Pons (tissue), 1 donor: ENCODE results near the gene CACNA1I.

Source experiments
- DNase-seq: peaks from one replicate; pipeline ENCODE4 v3.0.0-alpha.2; 2016; ENCODE audit warnings: low spot score

The CACNA1I gene

DNA sequence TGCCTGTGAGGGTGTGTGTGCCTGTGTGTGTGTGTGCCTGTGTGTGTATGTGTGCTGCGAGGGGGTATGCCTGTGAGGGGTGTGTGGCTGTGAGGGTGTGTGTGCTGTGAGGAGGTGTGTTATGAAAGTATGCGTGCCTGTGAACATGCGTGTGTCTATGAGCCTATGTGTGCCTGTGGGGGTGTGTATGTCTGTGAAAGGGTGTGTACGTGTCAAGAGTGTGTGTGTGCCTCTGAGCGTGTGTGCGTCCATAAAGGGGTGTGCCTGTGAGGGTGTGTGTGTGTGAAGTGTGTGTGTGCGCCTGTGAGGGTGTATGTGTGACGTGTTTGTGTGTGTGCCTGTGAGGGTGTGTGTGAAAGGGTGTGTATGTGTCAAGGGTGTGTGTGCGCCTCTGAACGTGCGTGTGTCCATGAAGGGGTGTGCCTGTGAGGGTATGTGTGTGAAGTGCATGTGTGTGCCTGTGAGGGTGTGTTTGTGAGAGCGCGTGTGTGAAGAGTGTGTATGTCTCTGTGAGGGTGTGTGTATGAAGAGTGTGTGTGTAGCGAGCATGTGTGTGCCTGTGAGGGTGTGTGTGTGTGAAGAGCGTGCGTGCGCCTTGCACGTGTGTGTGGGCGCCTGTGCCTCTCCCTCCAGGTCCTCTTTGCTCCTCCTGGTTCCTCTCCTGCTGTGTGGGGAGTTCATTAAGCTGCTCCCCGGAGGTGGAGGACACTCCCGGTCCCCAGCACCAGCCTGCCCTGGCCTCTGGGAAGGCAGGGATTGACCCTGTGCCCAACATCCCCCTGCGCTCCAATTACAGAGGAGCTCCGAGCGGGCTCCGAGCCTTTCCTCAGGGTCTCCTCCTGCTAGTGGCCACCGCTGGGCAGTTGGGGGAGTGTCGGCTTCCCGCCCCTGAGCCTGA, 53.3 kb downstream of the CACNA1I start:
- DNase-seq: no peak

DNA sequence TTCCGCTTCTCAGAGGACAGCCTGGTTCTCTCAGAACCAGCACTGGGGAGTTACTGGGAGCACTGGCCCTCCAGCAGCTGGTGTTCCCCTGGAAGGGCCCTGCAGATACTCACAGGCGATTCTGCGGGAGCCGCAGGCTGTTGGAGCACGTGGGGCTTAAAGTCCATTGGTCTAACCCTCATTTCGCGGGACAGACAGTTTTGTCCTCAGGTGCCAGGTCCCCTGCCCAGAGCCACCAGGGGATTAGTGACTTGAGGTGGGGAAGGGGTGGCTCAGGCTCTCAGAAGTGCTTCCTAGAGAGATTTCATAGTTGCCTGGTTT, 53.9 kb downstream of the CACNA1I start:
- DNase-seq: no peak

DNA sequence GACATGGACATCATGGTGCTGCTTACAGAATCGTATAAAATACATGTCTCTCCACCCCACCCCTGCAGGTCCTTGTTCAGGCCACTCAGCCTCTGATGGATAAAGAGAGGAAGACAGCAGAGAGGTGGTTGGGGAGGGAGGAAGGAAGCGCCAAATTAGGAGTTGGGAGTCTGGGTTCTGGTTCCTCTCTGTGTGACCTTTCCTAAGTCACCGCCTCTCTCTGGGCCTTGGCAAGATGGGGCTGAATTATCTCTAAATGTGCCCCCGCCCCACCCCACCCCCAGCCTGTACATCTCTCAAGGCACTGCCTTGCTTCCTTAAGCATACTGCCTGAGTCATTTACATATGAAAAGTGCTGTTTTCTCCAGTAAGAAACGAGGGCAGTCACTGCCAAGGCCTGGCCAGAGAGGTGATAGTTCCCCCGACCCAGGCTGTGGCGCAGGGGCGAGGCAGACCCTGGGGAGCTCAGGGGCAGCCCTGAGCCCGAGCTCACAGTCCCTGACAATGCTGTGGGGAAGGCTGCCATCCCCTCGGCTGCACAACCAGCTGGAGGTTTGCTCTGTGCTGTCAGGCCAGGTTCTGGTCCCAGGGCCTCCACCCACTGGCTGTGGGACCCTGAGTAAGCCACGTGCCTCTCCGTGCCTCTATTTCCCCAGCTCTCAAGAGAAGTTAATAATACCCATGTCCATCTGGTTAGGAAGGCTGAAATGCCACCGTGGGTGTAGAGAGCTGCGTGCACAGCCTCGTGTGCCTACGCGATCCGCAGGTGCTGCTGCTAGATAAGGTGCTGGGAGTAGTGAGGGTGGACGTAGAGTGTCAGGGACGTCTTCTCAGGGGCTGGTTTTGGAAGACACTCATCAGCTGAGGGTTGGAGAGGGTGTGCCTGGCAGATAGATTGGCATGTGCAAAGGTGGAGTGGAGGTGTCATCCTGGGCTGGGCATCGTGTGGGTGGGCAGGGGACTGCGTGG, 55.3 kb downstream of the CACNA1I start:
- no peak for DNase-seq

DNA sequence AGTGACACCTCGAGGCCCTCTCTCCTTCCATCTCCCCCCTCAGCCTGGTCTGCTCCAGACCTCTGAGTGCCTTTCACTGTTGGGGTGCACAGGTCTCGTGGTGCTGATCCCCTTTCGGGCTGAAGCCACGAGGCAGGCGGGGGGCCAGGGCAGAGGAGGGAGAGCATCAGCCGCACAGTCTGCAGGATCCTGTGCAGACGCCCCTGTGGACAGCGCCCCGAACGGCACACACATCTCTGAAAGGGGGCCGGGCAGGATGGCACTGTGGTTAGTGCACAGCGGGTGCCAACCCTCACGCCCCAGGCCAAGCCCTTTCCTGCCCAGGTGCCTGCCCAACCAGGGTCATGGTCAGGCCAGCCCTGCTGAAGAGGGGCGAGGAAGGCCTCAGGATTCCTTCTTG, 56.7 kb downstream of the CACNA1I start:
- no peak for DNase-seq

DNA sequence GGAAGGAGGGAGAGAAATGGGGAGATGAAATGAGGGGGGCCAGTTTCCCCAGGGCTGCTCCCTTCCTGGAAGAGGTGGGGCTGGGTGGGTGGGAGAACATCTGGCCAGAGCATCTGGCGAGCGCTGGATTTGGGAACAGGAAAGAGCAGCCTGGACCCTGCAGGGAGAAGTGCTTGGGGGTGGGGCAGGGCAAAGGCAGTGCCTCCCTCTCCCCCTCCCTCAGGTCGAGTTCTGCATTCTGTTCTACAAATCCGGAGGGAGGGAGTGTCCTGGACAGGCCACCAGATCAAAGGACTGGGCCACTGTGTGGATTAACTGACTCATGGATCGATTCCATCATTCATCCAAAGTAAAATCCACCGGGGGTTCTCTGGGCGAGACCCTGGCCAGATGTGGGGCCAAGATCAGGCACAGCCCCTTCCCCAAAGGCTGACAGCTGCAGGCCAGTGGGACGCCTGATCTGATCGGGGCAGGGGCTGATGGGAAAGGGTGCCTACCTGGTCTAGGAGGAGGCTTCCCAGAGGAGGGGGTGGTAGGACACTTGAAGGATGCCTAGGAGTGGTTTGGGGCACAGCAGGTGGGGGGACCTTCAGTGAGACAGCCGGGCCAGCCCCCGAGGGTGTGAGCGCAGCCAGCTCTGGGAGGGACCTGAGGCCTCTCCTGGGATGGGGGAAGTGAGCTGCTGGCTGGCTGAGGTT, 57.5 kb downstream of the CACNA1I start:
- DNase-seq: no peak

DNA sequence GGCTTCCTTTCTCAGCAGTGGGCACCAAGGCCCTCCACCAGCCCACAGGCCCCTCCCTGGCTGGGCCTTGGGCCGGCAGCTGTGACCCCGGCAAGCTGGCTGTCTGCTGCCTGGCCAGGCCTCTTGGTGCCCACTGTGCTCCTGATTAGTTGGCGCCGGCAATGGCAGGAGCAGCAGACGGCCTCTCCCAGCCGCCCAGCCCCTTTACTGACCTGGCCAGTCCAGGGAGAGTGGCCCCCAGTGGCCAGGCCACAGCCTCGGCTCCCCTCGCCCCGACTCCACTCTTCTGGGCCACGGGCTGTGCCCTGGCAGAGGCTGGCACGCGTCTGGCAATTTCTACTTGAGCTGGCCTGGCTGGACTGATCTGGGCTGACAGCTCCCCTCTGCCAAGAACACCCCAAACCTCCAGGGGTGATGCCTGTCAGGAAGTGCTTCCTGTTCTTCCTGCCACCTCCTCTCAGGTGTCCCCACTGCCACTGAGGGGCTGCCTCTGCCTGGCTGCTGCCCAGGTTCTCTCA, 58.1 kb downstream of the CACNA1I start:
- no peak for DNase-seq

DNA sequence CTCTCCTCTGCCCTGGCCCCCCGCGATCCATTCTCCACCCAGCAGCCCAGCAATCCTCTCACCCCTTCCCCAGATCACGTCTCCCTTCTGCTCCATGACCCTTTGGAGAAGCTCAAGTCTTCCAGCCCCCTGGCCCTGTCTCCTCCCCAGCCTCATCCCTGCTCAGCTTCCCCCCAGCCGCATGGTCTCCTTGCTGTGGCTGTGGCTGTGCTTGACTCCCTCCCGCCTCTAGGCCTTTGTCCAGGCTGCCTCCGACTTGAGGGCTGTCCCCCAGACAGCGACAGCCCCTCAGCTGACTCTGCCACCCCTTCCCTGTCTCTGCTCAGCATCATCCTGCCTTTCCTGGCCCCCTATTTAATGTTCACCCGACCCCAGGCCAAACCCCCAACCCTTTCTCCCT, 59.3 kb downstream of the CACNA1I start:
- no peak for DNase-seq

DNA sequence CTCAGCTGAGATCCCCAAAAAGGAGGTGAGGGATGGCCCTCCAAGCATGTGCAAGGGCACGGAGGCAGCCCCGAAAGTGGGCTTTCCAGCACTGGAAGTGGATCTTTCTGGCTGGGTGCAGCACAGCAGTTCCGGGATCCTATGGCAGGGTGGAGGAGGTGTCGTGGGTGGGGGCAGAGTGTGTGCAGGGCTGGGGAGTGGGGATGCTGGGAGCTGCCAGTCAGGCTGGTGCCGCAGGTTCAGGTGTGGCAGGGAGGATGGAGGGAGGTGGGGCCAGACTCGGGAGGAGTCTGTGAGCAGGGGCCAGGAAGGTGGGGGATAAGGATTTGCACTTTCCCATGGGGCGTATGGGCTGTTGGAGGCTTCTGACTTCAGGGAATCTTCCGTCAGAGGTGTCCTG, 60.2 kb downstream of the CACNA1I start:
- no peak for DNase-seq

DNA sequence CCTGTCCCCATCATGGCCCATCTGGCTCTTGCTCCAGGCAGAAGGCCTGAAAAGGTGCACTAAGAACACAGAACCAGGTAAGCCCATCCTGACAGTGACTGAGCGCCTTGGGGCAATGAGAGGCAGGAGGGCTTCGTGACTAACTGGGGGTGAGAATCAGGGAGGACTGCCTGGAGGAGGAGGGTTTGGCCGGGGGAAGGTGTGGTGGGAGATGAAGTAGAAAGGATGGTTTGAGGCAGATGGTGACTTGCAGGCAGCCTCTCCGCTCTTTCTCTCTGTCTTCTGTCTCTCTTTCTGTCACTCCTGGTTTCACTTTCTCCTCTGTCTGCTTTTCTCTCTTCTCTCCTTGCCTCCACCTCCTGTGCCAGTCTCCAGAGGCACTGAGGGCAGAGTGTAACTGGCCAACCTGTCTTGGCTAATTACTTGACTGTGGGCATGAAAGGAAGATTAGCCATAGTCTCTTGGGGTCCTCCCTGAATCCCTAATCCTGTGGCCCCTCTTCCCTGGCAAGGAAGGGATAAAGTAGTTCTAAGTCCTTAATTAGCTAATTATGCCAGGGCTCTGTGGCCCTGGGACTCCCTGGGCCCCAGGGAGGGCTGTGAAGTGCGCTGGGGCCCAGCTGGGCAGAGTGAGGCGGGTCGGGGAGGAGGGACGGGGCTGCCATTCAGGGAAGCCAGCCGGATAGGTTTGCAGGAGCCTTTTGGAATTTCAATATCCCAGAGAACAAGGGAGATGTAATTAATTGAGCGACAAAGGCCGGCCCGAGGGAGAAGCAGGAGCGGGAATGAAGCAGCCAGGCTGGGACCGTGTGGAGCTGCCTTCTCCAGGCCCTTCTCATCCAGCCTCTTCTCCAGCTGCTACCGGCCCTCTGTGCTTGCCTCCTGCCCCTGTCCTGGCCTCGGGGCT, 61.1 kb downstream of the CACNA1I start:
- no peak for DNase-seq

DNA sequence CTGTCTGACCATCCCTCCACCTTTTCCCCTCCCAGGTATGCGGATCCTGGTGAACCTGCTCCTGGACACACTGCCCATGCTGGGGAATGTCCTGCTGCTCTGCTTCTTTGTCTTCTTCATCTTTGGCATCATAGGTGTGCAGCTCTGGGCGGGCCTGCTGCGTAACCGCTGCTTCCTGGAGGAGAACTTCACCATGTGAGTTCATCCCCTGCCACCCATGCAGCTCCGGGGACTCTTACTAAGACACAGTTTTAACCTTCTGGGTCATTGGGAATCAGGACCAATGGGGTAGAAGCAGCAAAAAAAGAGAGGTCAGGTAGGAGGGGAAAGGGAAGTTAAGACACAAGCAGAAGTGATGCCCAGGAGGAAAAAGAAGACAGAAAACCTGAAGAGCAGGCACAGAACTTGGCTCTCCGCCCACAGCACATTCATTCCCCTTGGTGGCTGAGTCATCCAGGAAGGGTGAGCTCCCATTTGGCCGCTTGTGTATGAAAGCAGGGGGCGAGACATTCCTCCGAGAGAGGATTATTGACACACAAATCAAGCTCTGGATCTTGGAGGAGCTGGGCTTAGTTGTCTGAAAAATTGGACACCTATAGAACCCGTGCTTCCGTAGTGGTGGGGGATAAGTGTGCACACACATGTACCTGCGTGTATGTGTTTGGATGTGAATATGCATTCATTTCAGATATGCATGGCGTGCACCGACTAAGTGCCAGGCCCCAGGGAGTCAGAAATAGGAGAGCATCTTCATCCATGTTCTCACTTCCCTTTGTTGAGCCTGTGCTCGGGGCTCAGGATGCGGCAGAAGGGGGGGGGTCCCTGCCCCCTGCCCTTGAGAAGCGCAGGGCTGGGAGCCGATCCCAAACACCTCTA, 64.2 kb downstream of the CACNA1I start:
- DNase-seq: peak; percentile 3

DNA sequence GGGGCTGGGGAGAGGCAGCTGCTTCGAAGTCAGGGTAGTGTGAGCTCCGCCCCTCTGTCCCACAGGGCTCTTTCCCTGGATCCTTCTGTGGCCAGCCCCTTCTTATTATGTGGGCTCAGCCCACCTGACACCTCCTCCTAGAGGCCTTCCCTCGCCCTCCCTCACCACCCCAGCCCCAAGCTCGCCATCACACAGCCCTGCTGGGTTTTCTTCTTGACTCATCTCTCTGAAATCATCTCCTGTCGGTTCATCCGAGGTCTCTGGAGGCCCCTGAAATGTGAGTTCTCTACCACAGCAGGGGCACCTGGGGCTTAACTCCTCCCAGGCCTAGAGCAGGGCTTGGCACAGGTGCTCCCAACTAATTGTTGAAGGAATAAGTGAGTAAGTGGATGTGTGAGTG, 65.2 kb downstream of the CACNA1I start:
- no peak for DNase-seq

DNA sequence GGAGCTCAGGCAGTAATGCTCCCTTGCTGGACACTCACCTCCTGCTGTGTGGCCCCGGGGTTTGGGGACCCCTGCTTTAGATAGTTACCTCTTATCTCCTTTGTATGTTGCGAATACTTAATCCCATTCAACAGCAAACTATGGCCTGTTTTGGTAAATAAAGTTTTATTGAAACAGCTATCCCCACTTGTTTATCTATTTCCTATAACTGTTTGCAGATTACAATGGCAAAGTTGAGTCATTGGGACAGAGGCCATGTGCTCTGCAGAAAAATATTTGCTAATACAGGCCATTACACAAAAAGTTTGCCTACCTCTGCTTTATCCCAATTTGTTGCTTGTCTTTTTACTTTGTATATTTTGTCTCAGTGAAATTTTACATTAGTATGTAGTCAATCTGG, 68.4 kb downstream of the CACNA1I start:
- no peak for DNase-seq

DNA sequence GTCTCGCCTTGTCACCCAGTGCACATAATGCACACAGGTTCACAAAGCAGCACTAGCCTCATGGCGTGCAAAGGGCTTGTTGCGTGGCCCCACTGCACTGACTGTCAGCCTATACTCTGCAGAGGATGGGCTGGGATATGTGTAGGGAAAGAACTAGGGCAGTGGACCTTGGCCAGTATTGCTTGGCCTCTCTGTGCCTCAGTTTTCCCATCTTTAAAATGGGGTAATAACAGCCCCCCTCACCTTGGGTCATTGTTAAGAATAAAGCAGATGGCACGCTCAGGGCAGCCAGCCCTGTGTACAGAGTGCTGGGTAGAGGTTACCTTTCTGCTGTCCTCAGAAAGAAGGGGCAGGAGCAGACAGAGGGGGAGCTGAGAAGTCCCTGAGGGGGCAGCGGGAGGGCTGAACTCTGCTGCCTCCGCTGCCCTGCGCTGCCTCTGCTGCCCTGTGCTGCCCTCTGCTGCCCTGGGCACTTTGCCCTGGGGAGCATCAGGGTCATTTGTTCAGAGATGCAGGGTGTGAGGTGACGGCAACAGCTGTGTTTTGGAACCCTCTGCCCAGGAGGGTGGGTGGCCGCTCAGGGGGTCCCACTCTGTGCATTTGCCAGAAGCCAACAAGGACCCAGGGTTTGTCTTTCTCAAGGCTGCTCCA, 71.2 kb downstream of the CACNA1I start:
- no peak for DNase-seq

DNA sequence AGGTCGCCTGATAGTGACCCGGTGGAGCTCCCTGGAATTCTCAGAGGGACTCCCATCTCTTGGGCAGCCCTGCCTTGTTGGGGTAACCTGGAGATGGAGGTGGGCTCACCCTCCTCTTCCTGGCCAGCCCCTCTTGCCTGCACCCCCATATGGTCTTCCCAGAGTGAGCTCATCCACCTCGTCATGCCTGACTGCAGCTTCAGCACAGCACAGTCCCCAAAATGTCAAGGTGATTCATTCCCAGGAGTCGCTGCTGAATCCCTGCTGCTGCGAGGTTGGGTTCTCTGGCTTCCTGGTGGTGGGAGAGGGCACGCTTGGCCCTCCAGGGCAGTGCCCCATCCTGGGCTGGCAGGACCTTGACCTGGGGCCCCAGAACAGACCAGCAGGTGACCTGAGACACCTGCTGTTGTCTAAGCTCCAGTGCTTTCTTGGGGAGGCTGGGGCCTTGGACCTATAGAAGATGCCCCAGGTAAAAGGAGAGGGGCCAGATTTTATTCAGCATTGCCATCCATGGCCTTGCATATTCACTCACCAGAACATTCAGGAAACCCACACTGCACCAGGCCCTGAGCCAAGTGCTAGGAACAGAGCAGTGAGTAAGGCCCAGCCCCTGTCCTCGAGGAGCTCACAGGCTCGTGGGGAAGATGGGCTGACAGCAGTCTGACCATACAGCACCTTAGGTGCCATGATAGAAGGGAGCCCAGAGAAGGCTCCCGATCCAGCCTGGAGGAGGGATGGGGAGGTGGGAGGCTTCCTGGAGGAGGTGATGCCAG, 72.9 kb downstream of the CACNA1I start:
- DNase-seq: no peak

DNA sequence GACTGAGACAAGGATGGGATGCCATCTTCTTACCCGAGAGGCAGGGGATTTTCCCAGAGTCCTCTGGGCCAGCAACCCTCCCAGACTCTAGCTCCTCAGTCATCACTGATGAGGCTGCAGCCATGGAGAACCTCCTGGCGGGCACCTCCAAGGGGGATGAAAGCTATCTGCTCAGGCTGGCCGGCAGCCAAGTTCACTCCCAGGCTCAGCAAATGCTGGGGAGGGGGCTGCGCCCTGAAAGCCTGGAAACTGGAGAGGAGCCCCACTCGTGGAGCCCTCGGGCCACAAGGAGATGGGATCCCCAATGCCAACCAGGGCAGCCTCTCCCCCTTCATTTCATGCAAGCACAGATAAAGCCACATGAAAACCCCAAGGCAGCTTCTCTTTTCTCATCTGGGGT, 75.0 kb downstream of the CACNA1I start:
- DNase-seq: no peak

DNA sequence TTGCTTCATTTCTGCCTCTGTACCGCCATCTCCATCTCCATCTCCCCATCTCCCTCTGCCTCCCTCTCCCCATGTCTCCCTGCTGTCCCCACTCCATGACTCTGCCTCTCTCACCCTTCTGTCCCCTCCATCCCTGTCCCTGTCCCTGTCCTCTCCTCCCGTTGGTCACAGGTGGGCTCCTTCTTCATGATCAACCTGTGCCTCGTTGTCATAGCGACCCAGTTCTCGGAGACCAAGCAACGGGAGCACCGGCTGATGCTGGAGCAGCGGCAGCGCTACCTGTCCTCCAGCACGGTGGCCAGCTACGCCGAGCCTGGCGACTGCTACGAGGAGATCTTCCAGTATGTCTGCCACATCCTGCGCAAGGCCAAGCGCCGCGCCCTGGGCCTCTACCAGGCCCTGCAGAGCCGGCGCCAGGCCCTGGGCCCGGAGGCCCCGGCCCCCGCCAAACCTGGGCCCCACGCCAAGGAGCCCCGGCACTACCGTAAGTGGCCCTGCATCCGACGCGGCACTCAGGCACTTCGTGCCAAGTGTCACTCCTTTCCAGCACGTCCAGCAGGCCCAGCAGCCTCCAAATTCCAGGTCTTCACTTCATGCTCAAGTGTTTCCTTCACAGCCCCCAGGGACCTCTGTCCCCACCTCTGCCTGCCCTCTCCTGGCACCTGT, 76.0 kb downstream of the CACNA1I start:
- no peak for DNase-seq

DNA sequence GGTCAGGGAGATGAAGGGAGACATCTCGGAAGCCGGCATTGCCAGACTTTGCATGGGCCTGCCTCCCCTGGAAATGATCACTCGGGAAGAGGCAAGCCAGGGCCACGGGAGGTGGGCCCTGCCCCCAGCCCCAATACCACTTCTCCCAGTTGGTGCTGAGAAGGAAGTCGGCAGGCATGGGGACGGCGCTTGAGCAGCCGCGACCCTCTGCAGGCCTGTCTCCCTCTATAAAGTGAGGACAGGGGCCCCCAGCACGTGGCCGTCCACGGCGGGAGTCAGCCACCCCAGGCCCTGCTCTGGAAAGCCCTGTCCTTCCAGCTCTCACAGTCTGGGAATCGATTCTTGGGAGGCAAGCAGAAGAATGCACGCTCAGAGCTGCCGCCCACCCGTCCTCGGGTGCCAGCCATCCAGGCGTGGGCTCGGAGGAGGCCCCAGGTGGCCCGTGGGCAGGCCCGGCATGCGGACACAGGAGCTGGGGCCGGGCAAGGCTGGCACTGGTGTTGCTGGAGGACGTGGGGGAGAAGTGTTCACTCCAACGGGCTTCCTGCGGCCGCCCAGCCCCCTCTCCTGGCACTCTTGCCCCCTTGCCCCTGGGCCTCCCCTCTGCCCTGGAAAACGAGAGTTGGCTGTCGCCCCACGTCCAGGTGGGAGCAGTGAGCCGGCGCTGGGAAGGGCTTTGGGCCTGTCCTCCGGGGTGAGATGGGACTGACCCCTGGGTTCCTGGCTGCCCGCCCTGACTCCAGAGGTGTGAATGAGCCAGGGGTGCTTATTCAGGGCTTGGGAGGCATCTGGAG, 77.5 kb downstream of the CACNA1I start:
- no peak for DNase-seq

DNA sequence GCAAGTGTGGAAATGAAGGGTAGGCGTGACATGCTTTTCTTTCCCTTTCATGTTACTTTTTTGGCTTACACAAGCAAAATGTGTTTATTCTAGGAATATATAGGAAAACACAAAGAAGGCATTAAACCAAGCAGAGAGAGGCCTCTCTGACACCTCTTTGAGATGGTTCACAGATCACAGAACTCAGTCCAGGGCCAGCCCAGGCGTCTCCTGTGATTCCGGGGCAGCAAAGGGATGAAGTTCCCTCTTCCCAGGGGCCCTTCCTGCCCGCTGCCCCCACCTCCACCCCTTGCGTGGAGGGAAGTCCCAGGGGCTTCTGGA, 78.0 kb downstream of the CACNA1I start:
- no peak for DNase-seq
